IPS-NIHi11 (cell line): ENCODE results near the gene IL1RAPL2.
"Not testable (repeated sequence)": the region's sequence is repeated elsewhere in the genome, so short reads cannot be mapped to it uniquely, and the experiment has no call there.

Source experiments
- DNase-seq: peaks from one replicate; pipeline ENCODE4 v3.0.0; 2012; ENCODE audit warnings: mixed read lengths, low spot score

IL1RAPL2 gene

GRCh38 chrX:105168577-105168976 is 602.6 kb downstream of the IL1RAPL2 start:
- DNase-seq: no peak

- DNase-seq: no peak
Measured at GRCh38 chrX:105173071-105173470, 607.1 kb downstream of the IL1RAPL2 start.

GRCh38 chrX:105179644-105180043 is 613.6 kb downstream of the IL1RAPL2 start:
- DNase-seq: no peak

- no peak for DNase-seq
Measured at GRCh38 chrX:105189093-105189492, 623.1 kb downstream of the IL1RAPL2 start.

- peak; percentile 8 for DNase-seq
Measured at GRCh38 chrX:105190252-105190853, 624.4 kb downstream of the IL1RAPL2 start.

GRCh38 chrX:105191878-105192277 is 625.9 kb downstream of the IL1RAPL2 start:
- peak; percentile 43 for DNase-seq

- no peak for DNase-seq
Measured at GRCh38 chrX:105209406-105209805, 643.4 kb downstream of the IL1RAPL2 start.

GRCh38 chrX:105210258-105210657 is 644.3 kb downstream of the IL1RAPL2 start:
- DNase-seq: no peak

GRCh38 chrX:105211066-105211575 is 645.1 kb downstream of the IL1RAPL2 start:
- DNase-seq: no peak

GRCh38 chrX:105219454-105220401 is 653.7 kb downstream of the IL1RAPL2 start:
- no peak for DNase-seq

- no peak for DNase-seq
Measured at GRCh38 chrX:105220636-105221035, 654.6 kb downstream of the IL1RAPL2 start, which contains the start of gene TEX13A. Gene TEX13A (minus strand): TSS chrX:105220694. CDS start chrX:105220397, 297 bp downstream.

- peak; percentile 6 for DNase-seq
Measured at GRCh38 chrX:105221374-105221773, 655.4 kb downstream of the IL1RAPL2 start.

- no peak for DNase-seq
Measured at GRCh38 chrX:105226499-105226898, 660.5 kb downstream of the IL1RAPL2 start.

GRCh38 chrX:105228602-105229001 is 662.6 kb downstream of the IL1RAPL2 start:
- DNase-seq: no peak

- DNase-seq: no peak
Measured at GRCh38 chrX:105229146-105229545, 663.1 kb downstream of the IL1RAPL2 start.

- DNase-seq: not testable (repeated sequence)
Measured at GRCh38 chrX:105237407-105237806, 671.4 kb downstream of the IL1RAPL2 start.

GRCh38 chrX:105241056-105241455 is 675.1 kb downstream of the IL1RAPL2 start:
- DNase-seq: no peak

- DNase-seq: no peak
Measured at GRCh38 chrX:105260291-105261043, 694.5 kb downstream of the IL1RAPL2 start.

GRCh38 chrX:105263171-105263570 is 697.2 kb downstream of the IL1RAPL2 start:
- DNase-seq: no peak

- DNase-seq: no peak
Measured at GRCh38 chrX:105263801-105264200, 697.8 kb downstream of the IL1RAPL2 start.

GRCh38 chrX:105265093-105265492 is 699.1 kb downstream of the IL1RAPL2 start:
- no peak for DNase-seq

- no peak for DNase-seq
Measured at GRCh38 chrX:105266456-105266855, 700.5 kb downstream of the IL1RAPL2 start.
